HG03432 (cell line): ENCODE results near the gene TMEM132D.

Experiments
- ATAC-seq: cut with Tn5 transposase; IDR thresholded peaks from one replicate; pipeline ENCODE4 v1.9.1; 2021; ENCODE audit warnings: mild to moderate bottlenecking, moderate library complexity; ENCODE audit not compliant: unreplicated experiment

The TMEM132D gene

DNA sequence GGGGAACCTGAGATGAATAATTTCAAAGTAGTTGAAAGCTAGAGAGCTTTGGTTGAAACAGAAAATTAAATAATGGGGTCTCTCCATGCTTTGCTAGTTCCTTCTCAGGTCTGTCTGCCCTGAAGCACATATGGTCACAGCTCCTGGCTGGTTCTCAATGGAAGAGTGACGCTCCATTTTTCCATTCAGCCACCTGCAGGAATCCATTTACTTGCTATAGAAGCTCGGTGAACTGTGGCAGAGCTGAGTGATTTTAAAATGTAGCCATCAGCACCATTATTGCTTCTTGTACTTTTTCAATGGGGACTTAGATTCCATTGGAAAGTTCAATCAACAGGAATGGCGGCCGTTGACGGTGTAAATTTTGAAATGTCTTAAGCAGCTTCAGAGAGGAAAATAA lies 525.3 kb downstream of the TMEM132D start:
- no peak for ATAC-seq

DNA sequence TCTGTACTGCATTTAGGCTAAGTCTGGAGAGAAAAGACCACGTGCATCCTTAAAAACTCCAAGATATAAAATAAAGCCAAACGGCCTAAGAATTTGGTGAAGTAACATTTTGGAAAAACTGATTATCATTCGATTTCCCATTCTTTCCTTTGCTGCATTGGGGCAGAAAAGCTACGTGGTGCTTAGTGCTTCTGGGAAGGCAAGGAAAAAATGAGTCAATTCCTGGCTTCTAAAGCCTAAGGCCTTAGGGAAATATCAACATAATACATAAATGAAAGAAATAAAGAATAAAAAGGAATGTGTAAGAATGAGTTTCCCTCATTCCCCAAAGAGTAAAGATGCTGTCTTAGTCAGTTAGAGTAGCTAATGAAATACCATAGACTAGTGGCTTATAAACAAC lies 530.1 kb downstream of the TMEM132D start:
- ATAC-seq, result no peak

DNA sequence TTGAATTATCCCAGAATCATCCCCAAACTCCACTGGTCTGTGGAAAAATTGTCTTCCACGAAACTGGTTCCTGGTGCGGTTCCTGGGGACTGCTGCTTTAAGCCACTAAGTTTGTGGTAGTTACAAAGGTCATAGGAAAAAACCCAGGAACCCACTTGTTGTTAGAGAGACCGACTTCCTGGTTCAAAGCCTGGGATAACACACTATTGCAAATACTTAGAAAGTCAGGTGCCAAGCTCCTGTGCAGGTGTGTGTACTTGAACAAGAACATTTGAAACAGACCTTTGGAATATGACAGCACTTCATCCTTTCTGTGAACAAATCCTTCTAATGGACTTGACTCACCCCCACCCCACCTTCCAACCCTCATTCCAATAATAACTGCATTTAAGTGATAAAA lies 530.9 kb downstream of the TMEM132D start:
- no peak for ATAC-seq

DNA sequence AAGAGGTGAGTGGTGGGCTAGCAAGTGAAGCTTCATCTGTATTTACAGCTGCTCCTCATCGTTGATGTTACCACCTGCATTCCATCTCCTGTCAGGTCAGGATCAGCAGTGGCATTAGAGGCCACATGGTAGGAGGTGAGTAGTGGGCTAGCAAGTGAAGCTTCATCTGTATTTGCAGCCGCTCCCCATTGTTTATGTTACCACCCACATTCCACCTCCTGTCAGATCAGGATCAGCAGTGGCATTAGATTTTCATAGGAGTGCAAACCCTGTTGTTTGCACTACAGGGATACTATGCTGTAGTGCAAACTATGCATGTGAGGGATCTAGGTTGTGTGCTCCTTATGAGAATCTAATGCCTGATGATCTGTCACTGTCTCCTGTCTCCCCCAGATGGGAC lies 531.5 kb downstream of the TMEM132D start:
- ATAC-seq, result no peak

DNA sequence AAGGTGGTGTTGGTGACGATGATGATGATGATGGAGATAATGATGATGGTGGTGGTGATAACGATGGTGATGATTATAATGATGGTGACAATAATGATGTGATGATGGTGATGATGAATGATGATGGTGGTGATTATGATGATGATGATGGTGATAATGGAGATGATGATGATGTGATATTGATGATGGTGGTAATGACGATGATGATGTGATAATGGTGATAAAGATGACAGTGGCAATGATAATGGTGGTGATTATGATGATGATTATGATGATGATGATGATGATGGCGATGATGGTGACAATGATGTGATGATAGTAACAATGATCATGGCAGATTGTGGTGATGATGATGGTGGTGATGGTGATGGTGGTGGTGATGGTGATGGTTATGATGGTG lies 532.6 kb downstream of the TMEM132D start:
- ATAC-seq, result no peak

DNA sequence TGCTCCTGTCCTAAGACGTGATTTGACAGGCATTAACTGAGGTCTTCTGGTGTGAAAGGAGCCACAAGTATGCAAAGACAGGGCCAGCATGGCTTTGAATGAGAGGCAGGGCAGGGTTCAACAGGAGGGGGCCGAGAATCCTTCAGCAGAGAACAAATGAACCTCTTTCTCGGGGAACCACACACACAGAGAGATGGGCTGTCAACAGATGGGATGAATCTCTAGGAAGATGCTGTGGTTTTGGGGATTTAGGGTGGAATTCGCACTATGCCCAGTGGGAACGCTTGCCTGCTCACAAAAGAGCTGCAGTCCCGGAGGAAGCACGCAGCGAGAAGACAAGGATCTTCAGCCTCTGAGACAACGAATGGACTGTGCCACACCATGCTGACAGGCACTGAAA lies 537.2 kb downstream of the TMEM132D start:
- no peak for ATAC-seq

DNA sequence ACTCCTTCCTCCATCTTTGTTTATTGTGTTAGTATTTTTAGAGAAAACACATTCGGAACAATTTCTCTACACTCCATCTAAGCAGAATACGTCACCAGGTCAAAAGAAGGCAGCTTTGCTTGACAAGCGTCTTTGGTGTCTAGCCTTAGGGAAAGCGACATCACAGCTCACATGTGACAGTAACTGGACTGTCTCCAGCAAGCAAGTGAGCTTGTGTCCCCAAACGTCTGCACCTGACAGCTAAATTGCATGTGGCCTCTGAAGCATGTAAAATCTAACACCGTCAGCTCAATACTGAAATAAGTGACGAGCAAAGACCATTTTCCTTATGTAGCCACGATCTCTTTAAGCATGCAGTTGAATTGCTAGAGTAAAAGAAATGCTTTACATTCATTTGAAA lies 540.8 kb downstream of the TMEM132D start:
- ATAC-seq, result no peak

DNA sequence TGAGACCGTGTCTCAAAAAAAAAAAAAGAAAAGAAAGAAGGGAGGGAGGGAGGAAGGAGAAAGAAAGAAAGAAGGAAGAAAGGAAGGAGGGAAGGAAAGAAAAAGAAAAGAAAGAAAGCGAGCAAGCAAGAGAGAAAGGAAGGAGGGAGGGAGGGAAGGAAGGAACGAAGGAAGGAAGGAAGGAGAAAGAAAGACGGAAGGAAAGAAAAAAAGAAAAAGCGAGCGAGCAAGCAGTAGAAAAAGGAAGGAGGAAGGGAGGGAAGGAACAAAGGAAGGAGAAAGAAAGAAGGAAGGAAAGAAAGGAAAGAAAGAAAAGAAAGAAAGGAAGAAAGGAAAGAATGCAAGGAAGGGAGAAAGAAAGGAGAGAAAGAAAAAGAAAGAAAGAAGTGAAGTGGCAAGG lies 546.6 kb downstream of the TMEM132D start:
- no peak for ATAC-seq

DNA sequence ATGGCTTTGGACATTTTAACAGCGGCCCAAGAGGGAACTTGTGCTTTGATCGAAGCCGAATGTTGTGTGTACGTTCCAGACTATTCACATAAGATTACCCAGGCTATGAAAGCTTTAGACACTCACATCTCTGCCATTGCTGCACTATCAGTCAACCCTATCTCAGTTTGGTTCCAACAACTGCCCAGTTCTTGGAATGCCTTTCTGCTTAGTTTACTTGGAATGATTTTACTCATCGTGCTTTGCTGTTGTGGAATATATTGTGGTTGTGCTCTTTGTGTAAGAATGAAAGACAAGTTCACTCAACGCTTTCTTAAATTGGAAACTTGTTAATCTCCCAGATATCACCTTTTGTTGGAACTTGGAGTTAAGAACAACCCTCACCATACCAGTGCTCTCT lies 552.3 kb downstream of the TMEM132D start:
- no peak for ATAC-seq

DNA sequence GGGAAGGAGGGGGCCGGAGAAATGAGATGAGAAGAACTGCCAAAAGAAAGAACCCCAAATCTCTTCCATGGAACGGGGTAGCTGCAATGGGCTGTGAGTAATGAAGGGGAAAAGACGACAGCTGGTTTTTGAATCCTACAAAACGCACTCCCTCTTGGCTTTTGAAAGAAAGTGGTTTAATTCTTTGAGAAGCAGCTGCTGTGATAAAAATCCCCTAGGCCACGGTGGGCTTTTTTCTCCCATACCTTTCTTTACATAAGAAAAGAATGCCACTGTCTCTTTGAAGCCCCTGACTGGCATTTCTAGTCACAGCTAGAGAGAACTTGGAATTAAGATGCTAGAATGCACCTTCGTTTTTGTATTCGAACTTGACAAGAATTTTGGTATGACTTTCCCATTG lies 564.5 kb downstream of the TMEM132D start:
- ATAC-seq, result no peak

DNA sequence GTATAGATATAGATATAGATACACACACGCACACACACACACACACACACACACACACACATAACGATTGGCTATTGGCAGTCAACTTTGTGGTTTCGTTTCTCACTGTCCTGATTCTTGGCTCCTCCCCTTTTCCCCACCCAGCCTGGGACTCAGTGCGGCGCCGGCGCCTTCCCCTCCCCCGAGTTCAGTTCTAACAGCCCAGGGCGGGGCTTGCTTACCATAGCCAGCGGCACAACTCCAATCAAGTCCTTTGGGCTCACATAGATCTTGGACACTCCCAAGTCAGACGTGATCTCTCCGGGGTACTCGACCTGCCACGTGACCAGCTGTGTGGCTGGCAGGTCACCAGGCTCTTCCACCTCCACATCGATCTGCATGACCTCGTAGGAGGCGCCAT lies 566.4 kb downstream of the TMEM132D start:
- no peak for ATAC-seq

DNA sequence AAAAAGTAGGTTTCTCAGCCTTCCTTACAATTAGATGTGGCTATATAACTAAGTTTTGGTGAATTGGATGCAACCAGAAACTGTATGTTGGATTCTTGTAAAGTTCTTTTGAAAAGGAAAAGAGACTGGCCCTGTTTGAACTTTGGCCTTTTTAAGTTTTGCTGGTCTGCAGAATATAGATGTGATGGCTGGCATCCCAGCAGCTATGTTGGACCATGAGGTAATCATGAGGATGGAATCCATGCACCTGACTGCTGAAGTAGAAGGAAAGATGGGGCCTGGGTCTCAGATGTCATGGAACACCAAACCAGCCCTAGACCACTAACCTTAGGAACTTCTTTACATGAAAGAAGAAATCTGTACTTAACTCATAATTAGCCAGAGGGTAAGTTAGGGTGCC lies 568.1 kb downstream of the TMEM132D start:
- no peak for ATAC-seq

DNA sequence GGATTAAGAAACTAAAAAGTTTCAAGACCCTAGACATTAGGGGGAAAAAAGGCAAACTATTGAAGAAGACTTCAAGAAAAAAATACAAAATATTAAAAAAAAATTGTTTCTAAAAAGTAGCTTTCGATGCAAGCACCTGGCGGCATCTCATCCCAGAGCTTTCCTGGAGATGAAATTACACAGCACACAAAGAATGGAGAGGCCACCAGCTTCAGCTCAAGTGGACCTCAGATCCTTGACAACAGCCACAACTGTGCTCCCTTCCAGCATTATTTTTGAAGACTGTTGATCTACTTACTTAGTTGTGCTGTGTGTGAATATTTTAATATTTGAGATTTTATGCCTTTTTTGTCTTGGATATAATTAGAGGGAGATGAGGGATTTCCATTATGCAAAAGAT lies 571.5 kb downstream of the TMEM132D start:
- no peak for ATAC-seq

DNA sequence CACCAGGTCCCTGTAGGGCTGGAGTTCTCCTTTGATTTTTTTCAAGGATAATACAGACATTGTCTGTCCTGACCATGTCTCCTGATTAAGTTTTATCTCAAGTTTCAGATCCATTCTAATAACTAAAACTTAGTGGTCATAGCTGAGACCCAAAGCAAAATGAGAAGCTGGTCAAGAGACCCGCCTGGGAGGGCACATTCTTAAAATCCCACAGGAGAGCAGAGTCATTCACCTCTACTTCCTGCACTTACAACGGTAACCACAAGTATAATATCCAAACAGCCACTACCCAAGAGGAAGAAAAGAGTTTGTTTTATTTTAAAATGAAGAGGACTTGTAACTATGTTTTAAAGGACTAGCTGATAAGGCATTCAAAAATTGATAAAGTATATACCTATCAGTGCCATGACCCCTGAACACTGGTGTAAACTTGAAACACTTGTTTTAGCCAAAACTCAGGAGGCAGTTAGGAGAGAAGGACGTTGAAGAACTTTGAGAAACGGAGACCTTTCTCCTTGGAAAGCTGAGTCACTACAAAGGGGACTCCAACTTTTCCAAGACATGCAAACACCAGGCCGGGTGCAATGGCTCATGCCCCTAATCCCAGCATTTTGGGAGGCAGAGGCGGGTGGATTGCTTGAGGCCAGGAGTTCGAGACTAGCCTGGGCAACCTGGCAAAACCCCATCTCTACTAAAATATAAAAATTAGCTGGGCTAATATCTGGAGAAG lies 572.3 kb downstream of the TMEM132D start:
- ATAC-seq, result no peak

DNA sequence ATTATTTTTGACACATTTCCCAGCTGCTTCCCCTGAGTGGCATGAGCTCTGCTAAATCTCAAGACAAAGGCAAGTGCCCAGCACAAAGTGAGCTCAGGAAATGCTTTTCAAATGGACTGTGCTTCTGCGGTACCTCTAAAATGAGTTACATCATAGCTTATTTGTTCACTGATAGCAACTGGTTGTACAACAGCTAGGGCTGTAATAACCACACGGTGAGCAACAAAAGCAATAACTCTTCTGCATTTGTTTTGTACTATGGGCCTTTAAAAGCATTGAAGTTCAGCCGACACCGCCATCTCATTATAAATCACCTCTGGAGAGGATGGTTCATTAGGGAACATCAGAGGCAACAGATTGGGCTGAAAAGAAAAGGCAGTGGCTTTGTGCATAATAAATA lies 575.6 kb downstream of the TMEM132D start:
- ATAC-seq, result no peak

DNA sequence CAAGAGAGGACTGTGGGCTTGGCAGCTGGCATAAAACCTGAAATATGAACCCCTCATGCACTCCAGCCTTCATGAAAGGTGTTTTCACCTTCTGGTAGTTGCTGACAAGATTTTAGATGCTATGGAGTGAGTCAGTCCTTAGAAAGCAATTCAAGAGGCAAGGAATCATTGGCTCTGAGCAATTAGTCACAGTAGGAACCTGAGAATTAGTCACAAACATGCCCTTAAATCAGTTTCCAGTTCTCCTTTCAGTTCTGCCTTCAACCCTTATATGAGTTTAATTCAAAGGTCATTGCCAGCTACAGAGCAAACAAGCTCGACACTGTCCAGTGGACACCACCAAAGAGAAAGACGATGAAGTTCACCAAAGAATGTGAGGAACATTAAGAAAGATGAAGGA lies 578.3 kb downstream of the TMEM132D start:
- ATAC-seq, result no peak

DNA sequence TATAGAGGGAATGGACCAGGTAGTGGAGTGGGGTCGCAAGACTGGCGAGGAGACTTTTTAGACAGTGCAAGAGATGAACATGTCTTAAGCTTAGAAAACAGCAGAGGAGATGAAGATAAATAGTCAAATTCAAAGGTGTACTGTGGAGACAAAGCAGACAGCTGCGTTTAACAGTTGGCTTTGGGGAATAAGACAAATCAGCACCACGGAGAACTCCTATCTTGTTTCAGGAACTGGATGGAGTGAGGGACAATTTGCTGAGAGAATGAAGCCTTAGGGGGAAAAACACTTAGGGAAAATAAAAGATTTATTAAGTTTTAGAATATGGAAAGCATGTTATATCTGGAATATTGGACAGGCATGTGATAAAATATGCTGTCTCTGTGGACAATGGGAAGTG lies 591.8 kb downstream of the TMEM132D start:
- ATAC-seq, result no peak

DNA sequence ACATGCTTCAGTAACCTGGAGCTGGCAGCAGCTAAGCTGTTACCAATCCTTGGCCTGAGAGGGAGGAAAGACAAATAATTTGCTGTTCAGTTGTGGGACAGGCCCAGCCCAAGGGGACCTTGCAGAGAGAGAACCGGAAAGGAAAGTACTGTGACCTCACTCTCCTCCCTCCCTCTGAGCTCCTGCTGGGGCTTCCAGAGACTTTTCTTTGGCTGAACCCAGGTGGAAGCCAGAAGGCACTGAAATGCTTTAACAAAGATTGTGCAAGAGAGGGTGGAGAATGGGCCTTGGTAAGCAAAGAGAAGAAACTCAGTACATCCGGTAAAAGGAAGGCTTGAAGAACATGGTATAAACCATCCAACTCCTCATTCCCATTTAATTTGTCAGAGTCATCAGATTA lies 593.5 kb downstream of the TMEM132D start:
- no peak for ATAC-seq

DNA sequence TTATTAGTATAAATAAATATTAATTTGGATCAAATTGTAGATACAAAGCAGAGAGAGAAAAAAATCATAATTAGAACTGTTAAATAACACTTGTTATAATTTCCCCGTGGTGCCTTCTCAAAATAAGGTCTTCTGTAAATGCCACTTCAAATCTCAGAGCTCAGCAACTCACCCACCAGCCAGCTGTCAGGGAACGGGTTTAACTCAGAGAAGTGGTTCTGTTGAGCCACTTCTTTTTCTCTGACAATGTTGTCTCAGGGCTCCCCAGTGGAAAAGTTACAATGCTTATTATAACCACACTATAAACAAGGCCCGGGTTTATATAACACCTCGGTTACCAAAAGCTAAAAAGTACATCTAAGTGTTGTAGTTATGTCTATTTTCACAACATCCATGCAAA lies 598.0 kb downstream of the TMEM132D start:
- ATAC-seq, result no peak

DNA sequence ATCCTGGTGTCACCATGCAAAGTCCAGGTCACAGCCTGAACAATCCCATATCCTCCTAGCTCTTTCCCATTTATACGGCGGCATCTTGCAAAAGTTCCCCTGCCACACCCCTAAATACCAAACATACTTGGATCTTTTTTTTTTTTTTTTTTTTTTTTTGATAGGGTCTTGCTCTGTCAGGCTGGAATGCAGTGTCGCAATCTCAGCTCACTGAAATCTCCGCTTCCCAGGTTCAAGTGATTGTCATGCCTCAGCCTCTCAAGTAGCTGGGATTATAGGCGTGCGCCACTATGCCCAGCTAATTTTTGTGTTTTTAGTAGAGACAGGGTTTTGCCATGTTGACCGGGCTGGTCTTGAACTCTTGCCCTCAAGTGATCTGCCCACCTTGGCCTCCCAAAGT lies 599.3 kb downstream of the TMEM132D start:
- no peak for ATAC-seq

DNA sequence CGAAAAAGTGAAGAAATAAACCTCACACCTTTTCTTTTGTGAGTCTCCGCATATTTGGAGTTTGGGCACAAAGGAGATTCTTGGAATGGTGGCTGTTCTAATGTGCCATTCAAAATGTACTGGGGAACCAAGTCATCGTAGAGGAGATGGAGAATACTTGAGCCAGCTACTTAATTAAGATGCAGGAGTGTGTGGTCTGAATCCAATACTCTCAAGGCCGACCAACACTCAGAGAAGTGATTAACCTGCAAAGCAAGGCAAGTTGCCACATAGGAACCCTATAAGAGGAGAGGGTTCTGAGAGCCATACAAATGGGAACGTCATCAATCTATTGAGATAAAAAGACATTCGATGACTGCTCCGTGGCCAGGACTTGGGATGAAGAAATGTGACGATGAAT lies 603.8 kb downstream of the TMEM132D start:
- no peak for ATAC-seq

DNA sequence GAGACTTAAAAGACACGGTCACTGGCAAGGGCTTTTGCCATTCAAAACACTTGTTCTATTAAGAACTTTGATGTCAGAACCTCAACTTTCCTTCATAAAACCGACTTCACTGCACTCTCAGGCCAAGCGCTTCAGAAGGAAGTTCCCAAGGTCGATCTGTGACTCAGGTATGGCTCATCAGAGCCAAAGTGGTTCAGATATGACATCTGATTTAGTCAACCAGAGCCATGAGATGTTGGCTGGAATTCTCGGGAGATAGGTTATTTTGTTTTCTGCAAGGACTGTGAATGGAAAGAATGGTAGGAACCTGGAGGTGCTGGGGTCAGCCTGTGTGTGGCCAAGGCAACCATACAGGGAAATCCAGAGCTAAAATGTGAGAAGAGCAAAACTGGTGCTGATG lies 604.9 kb downstream of the TMEM132D start:
- ATAC-seq, result no peak

DNA sequence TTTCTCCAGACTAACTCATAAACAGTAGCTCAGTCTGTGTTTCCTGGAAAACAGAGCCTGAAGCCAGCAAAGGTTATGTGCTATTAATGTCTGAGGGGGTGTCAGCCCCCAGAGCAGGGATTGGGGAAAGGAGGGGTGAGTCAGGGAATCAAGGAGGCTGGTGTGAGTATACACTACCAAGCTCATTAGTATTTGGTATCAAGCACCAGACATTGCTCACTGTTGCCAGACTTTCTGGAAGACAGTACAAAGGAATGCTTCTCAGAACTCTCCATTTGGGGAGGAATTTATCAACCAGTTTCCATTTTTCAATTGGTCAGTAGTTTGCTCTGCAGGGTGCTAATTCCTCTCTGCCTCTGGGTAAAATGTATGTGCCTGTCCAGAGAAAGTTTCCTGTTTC lies 607.2 kb downstream of the TMEM132D start:
- ATAC-seq, result no peak
